GM19324 (cell line): ENCODE measurements around the gene MAP3K5.
A peak's percentile ranks its signal among the peaks of the same experiment; 100 is the strongest.

Source experiments
- ATAC-seq: cut with Tn5 transposase; IDR thresholded peaks from one replicate; pipeline ENCODE4 v1.9.1; 2021; ENCODE audit warnings: mild to moderate bottlenecking, moderate library complexity; ENCODE audit not compliant: unreplicated experiment, low FRiP score

The MAP3K5 gene

DNA sequence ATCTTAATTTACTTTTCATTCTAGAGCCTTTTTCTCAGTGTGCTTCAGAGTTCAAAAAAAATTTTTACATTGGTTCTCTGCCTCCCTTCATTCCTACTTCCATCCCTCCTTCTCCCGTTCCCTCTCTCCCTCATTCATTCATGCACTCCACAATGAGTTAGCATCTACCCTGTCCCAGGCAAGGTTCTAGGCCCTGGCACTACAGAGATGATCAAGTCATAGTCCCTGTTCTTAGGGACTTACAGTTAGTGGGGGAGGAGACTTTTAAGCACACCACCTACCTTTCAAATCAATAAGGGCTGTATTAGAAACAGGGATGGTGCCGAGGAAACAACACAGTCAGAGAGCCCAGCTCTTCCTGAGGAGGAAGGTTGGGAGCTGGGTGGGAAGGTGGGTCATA lies 40.3 kb downstream of the MAP3K5 start:
- ATAC-seq: no peak

DNA sequence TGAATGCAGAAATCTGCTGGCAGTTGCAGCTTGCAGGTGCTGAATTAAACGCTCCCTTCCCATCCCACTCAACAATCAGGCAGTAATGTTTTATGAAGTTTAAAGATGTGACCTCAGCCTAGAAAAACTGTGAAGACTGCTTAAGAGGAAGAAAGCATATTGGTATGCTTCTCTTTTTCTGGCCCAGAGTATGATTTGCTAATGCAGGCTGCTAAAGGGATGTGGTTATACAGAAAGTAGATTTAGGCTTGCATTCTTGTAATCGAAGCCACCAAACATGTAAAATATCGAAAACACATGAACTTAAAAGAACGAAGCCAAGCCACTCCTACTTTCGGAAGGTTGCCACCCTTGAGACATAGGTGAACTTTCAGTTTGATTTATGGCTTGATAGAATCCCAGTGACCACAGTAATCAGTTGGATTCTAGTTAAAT lies 40.7 kb downstream of the MAP3K5 start:
- peak; percentile 85 for ATAC-seq

- no peak for ATAC-seq
Observed at GRCh38 chr6:136750696-136751521, 41.4 kb downstream of the MAP3K5 start.

GRCh38 chr6:136749359-136749997 lies 42.8 kb downstream of the MAP3K5 start:
- ATAC-seq: no peak

- no peak for ATAC-seq
Observed at GRCh38 chr6:136747507-136747906, 44.8 kb downstream of the MAP3K5 start.

DNA sequence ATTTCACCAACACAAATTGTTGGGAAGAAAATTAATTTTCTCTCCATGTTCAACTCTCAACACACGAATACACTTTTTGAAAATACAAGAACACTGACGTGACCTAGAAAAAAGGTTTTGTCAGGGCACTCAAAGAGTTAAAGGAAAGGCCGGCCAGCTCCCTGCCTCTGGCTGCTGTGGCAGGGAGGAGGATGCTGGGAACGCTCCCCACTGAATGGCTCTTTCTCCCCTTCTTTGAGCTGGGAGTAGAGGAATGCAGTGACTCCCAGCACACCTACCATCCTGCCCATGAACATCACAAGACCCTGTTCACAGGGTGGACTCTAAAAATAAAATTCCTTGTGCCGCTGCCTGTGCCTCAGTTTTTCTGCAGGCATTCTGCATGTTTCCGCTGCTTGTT lies 47.0 kb downstream of the MAP3K5 start:
- no peak for ATAC-seq

DNA sequence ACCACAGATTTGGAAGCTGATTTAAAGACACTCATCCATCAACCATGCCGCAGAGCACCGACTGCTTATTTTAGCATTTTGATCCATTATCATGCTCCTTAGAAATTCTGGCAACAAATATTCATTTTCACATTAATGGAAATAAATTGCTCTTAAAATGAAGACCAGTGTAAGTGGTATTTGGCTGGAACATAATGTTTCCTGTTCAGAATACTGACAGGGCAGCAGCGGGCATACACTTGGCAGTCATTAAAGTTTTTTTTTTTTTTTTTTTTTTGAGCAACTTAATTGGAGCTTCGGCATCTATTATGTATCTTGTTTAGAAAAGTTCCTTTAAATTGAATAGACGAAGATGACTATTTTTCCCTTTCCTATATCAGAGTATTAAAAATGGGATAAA lies 47.4 kb downstream of the MAP3K5 start:
- ATAC-seq: no peak

GRCh38 chr6:136742125-136742524 lies 50.2 kb downstream of the MAP3K5 start:
- no peak for ATAC-seq

GRCh38 chr6:136740050-136740974 lies 52.0 kb downstream of the MAP3K5 start:
- no peak for ATAC-seq

DNA sequence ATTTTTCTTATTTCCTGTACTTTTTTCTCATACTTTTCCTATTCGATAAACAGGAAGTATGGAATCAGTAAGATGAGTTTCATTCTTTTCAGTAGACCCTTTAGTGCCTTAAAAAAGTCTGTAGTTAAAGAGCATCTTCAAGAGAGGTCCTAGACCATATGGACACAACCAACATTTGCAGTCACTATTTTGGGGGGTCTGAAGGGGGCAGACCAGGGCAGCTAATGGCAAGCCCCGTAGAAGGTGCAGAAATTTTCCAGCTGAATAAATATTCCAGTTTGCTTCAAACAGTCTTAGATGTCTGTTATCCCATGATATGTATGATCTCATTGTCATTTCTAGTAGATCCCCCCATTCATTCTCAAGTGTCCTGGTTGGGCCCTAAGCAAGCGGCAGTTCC lies 52.8 kb downstream of the MAP3K5 start:
- no peak for ATAC-seq

GRCh38 chr6:136739071-136739470 lies 53.2 kb downstream of the MAP3K5 start:
- no peak for ATAC-seq

GRCh38 chr6:136738692-136739057 lies 53.6 kb downstream of the MAP3K5 start:
- ATAC-seq: no peak

DNA sequence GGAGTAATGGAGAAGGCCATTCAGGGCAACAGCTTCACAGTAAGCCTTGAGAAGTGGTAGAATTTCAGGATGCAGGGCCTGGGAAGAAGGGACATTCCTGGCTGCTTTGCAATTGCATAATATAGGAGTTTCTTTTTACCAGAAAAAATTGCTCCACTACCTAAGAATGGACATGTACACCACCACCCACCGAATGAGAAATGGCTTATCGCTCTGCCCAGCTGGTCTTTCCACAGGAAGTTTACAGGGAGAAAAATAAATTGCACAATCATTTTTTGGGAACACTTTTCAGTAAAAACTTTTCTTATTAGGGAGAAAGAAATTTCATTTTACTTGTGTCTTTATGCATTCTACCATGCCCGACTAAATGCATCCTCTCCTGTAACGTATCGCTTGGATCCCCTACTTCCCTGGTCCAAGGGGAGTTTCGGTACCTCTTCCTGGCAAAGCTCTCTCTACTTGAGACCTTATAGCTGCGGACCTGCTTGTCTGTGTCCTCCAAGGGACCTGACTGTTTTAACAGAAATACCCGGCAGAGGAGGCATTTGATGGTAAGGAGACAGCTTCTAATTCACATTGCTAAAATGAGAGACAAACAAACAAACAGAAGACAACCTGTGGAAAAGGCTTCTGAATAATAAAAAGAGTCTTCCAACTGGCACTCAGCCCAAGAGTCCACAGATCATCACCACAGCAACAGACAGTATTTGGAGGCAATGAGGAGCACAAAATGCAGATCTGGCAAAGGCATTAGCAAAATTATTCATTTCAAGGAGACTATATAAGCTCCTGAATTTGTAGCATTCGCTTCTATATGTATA lies 54.2 kb downstream of the MAP3K5 start:
- ATAC-seq: no peak

DNA sequence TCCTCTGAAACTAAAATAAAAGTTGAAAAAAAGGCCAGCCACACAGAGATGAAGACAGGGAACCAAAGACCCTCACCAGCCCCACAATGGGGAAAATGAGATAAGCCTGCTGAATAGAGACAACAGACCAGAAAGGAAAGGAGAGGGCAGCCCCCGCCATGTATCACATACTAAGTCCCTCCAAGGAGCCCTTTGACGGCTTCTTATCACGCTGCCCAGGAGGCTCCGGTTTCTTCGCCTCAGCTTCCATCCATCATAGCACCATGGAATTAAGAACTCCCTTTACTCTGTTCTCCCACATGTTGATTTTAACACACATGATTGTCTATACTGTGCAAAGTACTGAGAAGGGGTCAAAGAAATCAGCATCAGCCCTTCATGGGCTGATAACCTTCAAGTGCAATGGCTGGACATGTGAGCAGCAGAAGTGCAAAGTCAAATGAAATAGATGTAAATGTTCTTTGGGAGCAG lies 54.9 kb downstream of the MAP3K5 start:
- no peak for ATAC-seq

GRCh38 chr6:136736281-136736960 lies 55.9 kb downstream of the MAP3K5 start:
- ATAC-seq: no peak

DNA sequence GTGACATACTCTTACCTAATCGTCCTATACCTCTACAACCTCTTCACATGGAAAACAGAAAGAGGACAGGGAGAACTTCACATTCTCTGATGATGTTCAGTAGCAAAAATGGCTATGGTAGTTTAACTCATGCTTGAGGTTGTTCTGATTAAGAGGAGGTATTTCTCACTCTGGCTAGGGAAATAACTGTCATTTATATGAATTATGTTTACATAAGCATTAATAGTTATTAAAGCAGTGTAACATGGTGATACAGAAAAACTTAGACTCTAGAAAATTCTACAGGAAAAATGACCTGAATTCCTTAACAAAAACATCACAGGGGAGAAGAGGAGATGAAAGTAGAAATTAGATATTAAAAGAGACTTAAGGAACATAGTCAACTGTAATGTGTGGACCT lies 57.3 kb downstream of the MAP3K5 start:
- no peak for ATAC-seq

DNA sequence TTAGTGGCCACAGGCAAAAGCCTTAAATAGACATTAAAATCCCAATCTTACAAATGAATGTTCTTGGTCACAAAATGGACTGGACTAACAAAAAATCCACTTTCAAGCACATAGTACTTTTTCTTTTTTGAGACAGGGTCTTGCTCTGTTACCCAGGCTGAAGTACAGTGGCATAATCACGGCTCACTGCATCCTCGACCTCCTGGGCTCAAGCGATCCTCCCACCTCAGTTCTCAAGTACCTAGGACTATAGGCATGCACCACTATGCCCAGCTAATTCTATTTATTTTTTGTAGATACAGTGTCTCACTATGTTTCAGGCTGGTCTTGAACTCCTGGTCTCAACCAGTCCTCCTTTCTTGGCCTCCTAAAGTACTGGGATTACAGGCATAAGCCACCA lies 59.4 kb downstream of the MAP3K5 start:
- ATAC-seq: no peak

DNA sequence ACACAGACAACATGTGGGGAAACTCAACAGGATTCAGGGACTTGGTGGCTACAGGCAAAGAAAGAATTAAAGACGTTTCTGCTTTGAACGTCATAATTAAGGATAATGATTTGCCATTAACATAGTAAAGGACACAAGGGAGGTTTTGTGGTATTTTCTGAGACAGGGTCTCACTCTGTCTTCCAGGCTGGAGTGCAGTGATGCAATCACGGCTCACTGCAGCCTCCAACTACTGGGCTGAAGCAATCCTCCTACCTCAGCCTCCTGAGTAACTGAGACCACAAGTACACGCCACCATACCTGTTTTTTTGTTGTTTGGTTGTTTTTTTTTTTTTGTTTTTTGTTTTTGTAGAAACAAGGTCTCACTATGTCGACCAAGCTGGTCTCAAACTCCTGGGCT lies 62.4 kb downstream of the MAP3K5 start:
- ATAC-seq: no peak

DNA sequence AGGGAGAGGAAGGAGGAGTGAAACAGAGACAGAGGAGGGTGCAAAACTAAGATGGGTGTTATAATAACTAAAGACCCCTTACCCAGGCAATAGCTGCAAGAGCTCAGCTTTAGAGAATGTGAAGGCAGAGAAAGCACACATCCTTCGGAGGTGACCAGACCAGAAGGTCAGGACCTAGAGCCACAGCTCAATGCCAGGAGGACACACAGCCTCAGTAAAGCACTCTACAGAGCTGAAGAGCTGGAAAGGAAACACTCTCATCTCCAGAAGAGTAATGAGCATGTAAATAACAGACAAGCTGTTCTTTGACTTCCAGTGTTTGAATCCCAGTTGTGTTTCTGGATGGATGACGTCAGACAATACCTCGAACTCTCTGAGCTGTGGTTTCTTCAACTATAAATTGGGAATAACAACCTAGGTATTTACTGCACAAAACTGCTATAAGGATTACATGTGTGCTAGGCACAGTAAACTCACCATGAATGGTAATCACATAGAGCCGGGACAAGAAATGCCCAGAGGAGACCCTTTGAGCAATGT lies 63.2 kb downstream of the MAP3K5 start:
- no peak for ATAC-seq
